SK-N-SH treated with all-trans-retinoic acid at 6 μM for 48 hours (cell line): ENCODE results near the gene DOP1A.

Source experiments
- BACH2 ChIP-seq: fragments of 250-450 bp; sonication (Bioruptor Pico); IDR thresholded peaks from 2 replicates; pipeline ENCODE4 v1.9.0; 2021; ENCODE audit warnings: mild to moderate bottlenecking, borderline replicate concordance
- ZNF565 ChIP-seq: fragments of 450-650 bp; formaldehyde crosslinking; conservative IDR thresholded peaks from 2 replicates; pipeline ENCODE4 v1.5.0; 2020; ENCODE audit warnings: low read depth, mild to moderate bottlenecking, moderate library complexity
- ZNF70 ChIP-seq: fragments of 450-650 bp; formaldehyde crosslinking; IDR thresholded peaks from 2 replicates; pipeline ENCODE4 v1.5.0; 2020; ENCODE audit warnings: mild to moderate bottlenecking, moderate library complexity
- ZNF8 ChIP-seq: fragments of 450-650 bp; formaldehyde crosslinking; IDR thresholded peaks from 2 replicates; pipeline ENCODE4 v1.5.0; 2020; ENCODE audit warnings: mild to moderate bottlenecking, moderate library complexity

DNA sequence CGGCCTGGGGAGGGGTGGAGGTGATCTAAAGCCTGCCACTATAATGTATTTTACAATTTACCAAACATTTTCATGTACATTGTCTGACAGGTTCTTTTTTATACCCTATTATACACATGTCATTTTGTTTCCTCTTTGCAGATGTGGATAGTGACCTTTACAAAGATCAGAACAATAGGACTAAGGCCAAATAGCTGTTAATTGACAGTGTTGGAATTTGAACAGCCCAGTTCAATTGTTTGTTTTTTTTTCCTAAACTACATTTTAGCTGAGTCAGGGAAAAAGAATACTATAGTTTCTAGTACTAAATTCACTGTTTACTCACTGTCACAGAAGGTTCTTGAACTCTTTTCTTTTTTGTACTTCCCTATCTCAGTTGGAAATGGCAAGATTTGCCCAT lies 85.4 kb downstream of the DOP1A start:
- TF ChIP-seq ZNF565 = no peak
- no peak for TF ChIP-seq ZNF70 (CRISPR knock-in tag)
- no peak for TF ChIP-seq BACH2 (CRISPR knock-in tag)
- TF ChIP-seq ZNF8 (CRISPR knock-in tag) = no peak
